ENCODE data around the gene COMMD9.

The COMMD9 gene

DNA sequence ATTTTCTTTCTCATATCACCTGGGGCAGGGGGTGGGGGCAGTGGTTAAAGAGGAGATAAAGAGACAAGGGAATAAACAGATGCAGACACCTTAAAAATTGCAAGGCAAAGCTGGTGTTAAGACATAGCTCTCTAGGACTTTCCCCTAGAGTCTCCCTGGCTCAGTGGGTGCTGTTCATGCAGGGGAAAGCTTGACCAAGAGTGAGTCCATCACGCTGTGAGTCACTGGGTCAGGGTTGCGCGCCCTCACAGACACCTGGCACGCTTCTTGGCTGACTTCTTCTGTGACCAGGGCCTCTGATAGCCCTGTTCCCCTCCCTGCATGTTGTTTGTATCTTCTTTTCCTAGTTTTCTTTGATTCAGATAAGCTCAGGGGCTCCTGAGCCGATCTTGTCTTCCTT is 31.9 kb downstream of the COMMD9 start:
- no peak for DNase-seq (ENCODE audit: low spot score)

DNA sequence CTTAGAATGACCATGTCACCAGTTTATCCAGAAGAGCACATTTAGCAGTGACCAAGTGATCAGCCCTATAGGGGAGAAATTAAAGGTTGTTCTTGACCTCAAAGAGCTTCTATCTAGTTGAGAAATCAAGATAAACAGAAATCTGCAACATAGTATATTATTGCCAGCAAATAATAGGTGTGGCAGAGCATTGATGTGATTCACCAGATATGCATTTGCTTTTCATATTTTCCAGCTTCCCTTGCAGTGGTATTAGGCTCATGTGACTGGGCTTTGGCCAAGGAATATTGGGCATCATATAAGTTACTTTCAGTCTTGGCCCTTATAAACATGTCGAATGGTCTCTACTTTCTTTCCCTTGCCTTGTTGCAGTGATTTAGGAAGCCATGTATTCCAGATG is 34.5 kb downstream of the COMMD9 start:
- no peak for DNase-seq (ENCODE audit: low spot score)

DNA sequence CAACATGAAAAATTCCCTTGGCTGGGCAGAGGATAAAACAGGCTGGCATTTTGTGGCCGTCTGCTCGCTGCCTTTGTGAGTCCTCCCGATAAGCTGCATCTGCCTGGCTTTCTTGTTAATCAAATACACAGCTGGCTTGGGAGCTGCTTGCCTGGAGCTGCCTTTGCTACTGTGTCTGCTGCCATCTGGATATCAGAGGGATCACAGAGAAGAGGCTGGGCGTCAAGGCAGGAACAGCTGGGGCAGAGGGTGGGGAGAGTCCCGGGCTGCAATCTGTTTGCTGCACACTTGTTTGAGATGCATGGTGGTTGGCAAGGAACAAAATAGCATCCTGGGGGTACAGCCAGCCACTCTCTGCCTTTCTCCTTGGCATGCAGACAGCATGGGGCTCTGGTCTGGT is 36.0 kb downstream of the COMMD9 start:
- DNase-seq (ENCODE audit: low spot score): peak; percentile 79

DNA sequence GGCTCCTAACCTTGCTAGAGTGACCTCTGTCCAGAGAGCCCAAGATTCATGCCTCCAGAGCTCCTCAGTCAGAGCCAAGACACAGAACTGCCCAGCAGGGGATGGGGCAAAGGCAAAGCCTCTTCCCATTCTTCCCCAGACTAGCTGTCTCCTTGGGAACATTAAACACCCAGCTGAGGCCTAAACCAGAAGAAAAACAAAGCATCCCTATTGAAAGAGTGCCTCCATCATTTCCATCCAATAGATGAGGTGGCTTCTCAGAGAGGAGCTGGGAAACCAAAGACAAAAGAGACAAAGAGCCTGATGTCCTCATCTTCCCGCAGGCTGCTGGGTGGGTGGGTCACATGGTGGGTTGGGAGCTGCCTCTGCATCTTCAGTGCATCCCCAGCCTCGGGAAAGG is 37.4 kb downstream of the COMMD9 start:
- peak; percentile 64 for DNase-seq (ENCODE audit: low spot score)

DNA sequence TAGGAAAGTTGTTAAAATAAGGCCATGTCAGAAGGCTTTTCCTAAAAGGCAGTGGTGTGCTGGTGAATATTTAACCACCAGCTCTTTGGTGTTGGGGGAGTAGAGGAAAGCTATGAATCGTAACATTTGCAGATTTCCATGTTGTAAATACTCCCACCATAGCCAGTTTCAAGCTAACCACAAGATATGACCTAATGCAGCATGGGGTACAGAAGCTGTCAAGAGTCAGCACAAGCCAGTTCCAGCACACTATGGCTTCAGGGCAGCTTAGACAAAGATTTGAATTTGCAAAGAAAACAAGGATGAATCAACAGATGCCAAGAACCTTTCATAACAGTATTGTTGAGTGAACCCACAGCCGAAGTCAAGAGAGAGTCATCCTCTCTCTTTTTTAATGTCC is 40.0 kb downstream of the COMMD9 start:
- DNase-seq (ENCODE audit: low spot score): no peak

DNA sequence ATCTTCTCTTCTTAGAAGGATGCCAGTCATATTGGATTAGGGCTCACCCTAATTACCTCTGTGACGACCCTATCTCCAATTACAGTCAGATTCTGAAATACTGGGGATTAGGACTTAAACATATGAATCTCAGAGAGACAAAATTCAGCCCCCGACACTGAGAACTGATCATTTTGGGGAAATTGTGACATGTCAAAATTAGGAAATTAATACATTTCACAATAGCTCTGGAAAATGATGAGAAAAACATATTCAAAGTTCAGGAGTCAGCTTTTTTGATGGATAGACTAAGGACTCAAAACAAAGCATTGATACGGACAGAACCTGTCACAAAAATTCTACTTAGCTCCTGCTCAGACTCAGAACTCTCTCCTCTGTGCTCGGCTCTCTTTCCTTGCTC is 40.8 kb downstream of the COMMD9 start:
- no peak for DNase-seq (ENCODE audit: low spot score)

DNA sequence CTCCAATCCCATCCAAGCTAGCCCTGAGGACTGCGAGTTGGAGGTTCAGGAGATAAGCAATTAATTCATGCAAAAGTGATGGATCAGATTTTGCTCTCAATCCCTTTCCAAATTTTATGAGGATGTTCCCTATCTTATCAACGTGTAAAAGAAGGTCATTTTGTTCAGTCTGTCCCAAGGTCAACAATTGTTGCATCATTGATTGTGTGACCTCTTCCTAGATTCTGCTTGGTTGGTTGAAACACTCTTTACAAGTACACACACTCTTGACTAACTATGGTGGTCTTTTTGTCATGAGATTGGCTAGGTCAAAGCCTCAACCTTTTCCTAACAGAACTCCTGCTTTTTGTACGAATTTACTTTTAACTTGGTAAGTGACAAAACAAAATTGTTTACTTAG is 41.7 kb downstream of the COMMD9 start:
- no peak for DNase-seq (ENCODE audit: low spot score)

DNA sequence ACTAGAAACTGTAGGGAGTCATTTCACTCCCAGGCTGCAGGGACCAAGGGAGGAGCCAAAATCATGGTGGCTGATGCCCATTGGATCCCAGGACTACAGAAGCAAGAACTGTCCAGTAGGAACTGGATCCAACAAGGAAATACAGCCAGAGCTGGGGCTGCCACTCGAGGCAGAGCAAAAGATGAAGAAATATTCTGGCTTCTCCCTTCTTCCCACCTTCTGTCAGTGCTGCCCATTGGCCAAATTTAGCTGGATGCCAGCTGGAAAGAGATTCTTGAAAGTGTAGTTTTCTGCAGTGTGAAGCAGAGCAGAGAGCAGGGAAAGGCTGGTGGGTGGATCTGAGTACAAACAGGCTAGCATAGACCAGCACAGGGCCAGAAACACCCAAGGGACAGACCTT is 45.6 kb downstream of the COMMD9 start:
- DNase-seq (ENCODE audit: low spot score): no peak

DNA sequence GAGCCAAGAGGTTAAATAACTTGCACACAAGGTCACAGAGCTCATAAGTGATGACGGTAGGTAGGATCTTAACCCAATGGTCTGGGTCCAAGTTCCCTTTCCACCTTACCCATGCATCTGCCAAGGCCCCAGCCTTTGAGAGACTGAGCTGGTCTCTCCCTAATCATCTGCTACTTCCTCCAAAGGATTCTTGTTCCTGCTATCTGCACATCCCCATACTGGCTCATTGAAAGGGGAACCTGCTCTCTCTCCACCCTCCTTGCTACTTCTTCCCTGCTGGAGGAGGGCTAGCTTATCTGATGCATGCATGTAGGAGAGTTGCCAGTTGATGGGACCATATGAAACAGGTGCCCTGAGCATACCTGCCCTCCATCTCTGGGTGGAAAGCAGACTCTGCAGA is 47.7 kb downstream of the COMMD9 start:
- no peak for DNase-seq (ENCODE audit: low spot score)

DNA sequence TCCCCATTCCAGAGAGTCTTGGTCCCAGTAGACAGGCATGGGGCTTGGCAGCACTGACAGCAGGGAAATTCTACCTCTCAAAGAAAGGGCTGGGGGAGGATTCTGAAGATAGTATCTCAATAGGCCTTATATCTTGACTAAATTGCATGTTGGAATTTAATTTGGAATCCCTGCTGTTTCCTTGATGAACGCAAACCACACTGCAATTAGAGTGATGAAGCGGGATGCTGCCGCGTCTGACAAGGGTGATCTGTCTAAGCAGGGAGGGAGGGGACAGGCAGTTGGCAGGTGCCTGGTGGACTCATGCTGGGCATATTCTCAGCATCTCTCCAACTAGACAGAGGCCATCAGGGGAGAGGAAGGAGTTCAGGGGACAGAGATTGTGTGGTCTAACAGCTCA is 48.4 kb downstream of the COMMD9 start:
- no peak for DNase-seq (ENCODE audit: low spot score)

DNA sequence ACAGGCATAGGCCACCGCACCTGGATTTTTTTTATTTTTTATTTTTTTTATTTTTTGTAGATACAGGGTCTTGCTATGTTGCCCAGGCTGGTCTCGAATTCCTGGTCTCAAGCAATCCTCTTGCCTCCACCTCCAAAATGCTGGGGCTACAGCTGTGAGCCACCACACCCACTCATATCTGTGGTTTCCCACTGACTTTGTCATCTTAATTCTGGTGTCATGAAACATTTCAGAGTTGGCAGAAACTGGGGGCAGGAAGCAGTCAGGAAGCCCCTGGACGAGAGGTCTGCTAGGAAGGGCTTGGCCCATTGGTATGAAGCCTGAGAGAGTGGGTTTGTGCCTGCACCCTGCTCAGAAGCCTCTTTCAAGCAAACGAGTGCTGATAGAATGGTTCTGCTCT is 49.1 kb downstream of the COMMD9 start:
- no peak for DNase-seq (ENCODE audit: low spot score)

DNA sequence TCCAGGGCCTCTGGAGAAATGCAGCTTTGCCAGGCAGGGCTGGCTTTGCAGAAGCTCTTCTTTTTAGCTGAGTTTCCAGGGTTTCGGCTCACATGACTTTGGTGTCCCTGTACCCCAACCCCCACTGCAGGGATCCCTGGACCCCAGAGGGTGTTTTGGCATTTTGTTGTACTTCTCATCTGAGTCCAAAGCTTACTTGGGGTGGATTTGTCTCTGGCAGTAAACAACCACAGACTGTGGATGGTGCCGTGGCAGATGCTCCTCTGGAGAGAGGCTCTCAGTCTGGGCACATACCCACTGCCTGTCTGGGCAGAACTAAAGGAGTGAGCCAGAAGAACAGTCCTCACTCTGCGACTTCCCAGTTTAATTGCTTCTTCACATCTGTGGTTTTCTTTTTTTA is 49.6 kb downstream of the COMMD9 start:
- DNase-seq (ENCODE audit: low spot score): peak; percentile 32

DNA sequence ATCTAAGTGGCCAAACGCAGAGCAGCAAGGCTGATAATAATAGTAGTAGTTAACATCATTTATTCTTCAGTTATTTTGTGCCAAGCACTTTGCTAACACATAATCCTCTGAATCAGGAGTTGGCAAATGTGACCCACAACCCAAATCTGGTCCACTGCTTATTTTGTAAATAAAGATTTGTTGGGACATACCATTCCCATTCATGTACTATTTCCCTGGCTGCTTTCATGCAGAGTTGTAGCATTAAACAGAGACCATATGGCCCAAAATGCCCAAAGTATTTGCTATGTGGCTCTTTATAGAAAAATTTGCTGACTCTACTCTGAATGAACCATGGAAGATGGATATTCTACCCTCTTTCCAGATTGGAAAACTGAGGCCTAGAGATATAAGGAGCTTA is 50.3 kb downstream of the COMMD9 start:
- DNase-seq (ENCODE audit: low spot score): no peak

DNA sequence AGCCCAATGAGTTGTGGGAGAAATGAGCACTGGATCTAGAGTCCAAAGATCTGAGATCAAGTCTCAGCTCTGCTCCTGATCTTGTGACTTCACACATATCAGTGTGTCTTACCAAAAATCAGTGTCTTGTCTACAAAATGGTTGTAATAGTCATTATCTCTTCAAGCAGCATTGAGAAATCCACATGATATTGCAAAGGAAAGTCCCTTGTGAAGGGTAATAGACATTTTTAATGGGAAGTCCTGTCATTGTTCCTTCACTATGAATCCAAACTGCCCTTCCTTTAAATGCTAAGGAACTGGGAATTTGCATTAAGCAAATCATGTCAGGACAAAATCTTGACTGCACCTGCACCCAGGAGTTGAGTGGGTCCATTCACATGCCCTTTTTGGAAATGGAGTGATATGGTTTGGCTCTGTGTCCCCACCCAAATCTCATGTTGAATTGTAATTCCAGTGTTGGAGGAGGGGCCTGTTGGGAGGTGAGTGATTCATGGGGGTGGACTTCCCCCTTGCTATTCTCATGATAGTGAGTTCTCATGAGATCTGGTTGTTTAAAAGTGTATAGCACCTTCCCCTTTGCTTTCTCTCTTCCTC is 51.1 kb downstream of the COMMD9 start:
- no peak for DNase-seq (ENCODE audit: low spot score)

DNA sequence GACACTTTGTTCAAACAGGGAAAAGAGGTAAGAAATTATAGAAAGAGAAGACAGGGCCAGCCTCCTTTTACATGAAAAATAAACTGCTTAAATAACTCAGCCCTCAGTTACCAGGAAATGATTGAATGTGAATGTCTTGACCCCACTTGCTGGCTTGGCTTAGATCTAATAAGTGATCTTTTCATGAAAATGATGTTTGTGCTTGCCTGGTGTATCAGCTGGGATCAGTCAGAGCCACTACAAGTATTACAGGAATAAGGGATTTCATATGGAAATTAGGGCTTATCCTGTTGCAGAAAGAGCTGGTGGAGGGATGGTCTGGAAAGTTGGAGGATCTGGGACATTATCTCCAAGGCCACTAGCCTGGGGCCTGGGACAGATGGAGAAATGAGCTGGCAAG is 51.8 kb downstream of the COMMD9 start:
- DNase-seq (ENCODE audit: low spot score): no peak

DNA sequence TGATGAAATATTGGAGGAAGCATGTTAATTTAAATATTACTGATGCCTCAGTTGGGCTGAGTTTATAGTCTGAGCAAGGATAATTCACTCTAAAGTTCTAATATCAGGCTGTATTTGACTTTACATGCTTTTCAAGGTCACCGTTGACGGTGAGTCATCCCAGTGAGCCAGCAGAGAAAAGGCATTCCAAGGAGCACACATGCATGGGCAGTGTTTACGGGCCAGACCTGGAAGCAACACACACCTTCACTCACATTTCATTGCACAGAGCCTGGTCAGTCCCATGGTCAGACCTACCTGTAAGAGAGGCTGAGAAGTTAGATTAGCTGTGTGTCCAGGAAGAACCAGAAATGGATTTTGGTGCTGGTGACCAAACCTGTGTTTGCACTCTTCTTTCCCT is 53.5 kb downstream of the COMMD9 start:
- no peak for DNase-seq (ENCODE audit: low spot score)

DNA sequence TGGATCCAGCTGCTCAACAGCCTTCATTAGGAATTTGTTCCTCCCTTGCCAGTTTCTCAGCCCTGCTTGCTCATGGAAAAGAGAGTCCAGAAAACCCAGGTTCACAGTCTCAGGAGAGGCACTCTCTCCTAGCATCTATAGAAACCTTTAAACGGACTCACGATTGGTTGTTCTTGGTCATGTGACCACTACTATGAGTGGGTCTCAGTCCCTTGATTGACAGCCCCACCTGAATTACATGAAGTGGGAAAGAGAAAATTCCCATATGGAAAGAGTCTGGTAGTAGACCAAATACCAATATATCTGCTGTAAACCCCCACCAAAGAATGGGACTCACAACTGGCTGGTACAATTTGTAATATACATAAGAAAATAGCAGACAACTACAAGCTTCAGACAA is 54.4 kb downstream of the COMMD9 start:
- DNase-seq (ENCODE audit: low spot score): no peak

DNA sequence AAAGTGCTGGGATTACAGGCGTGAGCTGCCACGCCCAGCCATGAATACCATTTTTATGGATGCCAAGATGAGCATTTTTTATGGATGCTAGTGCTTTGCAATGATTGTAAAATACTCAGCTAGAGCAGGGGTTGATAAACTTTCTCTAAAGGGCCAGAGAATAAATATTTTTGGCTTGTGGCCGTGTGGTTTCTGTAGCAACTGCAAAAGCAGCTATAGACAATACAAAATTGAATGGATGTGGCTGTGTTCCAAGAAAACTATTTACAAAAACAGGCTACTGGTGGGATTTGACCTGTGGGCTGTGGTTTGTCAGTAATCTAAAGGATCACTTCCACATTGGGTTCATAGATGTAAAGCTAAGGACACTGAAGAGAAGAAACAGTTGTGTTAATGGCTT is 56.0 kb downstream of the COMMD9 start:
- DNase-seq (ENCODE audit: low spot score): no peak

DNA sequence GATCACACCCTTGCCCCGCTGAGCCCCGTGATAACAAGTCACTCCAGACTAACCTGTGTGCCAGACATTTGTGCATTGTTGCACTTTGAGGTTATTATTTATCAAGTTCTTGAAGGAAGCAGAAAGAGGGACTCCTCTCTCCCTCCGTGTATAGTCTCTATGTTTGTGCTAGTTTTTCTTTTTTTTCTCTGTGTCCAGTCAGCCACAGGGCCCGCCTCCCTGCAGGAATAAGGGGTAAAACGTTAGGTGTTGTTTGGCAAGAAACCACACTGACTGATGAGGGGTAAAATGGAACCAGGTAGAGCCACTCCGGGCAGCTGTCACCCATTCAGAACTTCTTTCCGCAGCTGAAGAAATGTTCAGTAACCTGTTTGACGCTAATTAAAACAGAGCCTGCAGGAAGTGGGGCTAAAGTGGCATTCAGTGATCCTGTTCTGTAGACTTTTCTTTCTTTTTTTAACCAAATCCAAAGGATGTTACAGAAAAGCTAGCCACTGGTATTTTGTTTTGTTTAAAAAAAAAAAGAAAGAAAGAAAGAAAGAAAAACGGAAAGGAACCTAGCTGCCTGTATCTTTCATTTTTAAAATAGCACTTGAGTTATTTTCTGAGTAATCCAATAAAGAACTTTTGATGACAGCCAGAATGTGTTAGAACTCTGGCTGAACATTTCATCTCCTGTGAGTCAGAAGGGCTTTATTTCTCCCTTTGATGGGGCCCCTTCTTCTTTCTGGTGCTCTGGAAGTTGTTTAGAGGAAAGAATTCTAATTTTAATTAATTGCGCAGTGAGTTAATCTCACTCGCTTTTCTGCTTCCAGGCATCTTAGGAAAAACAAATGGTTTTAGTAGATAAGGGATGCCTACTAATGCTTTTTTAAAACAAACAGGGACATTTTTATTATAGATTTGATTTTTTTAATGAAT is 58.2 kb downstream of the COMMD9 start:
- no peak for DNase-seq (ENCODE audit: low spot score)

DNA sequence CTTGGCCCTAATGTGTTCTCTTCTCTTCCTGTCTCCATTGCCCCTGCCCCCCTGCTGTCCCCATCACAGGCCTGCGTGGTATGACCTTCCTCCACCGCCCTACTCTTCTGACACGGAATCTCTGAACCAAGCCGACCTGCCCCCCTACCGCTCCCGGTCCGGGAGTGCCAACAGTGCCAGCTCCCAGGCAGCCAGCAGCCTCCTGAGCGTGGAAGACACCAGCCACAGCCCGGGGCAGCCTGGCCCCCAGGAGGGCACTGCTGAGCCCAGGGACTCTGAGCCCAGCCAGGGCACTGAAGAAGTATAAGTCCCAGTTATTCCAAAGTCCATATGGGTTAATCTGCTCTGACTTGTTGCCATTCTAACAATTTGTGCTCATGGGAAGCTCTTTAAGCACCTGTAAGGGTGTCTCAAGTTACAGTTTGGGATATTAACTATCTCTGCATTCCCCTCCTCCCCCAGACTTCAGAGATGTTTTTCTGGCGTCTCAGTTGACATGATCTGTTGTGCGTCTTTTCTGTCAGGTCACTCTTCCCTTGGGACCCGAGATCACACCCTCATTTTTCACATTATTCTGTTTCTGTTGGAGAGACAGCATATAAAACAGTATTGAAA is 60.0 kb downstream of the COMMD9 start:
- DNase-seq (ENCODE audit: low spot score): no peak

DNA sequence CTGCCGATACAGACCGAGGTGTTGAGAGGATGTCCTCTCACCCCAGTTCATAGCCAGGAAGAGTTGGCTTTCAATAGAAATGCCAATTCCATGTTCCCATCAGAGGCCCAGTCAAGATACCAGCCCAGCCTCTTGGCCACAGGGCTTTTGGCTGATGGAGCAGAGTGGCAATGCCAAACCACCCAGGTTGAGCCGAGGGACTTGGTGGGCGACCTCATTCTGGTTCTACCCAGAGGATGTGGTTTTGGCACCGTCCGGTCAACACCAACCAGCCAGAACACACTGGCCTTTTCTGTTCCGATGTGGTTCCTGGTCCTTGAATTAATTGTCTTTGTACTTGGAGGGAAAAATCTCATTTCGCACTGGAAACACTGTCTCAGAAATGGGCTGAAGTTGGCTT is 60.5 kb downstream of the COMMD9 start:
- DNase-seq (ENCODE audit: low spot score): no peak

DNA sequence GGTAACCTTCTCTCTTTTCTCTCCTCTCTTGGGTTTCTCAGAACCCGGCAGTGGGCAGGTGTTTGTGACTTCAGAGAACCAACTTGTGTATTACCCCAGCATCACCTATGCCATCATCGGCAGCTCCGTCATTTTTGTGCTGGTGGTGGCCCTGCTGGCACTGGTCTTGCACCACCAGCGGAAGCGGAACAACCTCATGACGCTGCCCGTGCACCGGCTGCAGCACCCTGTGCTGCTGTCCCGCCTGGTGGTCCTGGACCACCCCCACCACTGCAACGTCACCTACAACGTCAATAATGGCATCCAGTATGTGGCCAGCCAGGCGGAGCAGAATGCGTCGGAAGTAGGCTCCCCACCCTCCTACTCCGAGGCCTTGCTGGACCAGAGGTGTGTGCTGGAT is 62.2 kb downstream of the COMMD9 start:
- no peak for DNase-seq (ENCODE audit: low spot score)

DNA sequence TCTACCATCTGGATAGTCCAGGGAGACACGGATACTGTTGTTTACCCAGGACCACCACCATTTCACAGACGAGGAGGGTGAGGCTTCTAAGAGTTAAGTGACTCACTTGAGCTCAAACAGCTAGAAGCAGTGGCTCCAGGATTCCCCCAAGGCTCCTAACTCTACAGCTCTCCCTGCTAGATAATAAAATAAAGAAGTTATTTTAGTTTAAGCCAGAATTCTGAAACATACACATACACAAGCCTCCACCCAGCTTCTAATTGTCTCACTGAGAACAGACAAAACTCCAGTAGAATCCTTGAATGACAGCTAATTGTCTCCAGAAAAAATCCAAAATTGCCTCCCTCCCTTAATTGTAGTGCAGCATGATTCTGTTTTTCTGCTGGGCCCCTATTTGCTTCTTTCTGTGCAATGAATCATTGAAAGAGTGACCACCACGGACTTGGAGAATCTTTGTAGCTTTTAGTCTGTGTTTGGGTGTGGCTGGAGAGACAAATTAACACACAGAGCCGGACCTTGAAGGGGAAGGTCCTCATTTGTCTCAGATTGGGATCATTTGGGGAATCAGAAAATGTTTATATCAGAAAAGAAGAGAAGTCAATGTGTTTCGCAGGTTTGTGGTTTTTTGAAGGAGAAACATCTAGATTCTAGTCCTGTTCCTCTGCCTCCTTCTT is 64.9 kb downstream of the COMMD9 start:
- no peak for DNase-seq (ENCODE audit: low spot score)

Measured in pons (tissue), 1 donor.